Esophagus squamous epithelium (tissue), 4 donors: ENCODE data around the gene SLC26A2.

Experiments
- CTCF ChIP-seq, 6 experiments: fragments of 450-650 bp in 4 of 6; fragments of 200-600 bp in 2 of 6; sonication (generic) in 2 of 6; IDR thresholded peaks; one replicate each; pipeline ENCODE4 v1.5.1; 2016 to 2019; ENCODE audit warnings: antibody characterized with exemption in 6 of 6, mild to moderate bottlenecking in 4 of 6, moderate library complexity in 4 of 6
- POLR2A ChIP-seq, 4 donors: fragments of 450-650 bp; IDR thresholded peaks; one replicate each; pipeline ENCODE4 v1.6.1; 2017; ENCODE audit warnings: antibody characterized with exemption in 4 of 4, mild to moderate bottlenecking in 4 of 4, moderate library complexity in 3 of 4

DNA sequence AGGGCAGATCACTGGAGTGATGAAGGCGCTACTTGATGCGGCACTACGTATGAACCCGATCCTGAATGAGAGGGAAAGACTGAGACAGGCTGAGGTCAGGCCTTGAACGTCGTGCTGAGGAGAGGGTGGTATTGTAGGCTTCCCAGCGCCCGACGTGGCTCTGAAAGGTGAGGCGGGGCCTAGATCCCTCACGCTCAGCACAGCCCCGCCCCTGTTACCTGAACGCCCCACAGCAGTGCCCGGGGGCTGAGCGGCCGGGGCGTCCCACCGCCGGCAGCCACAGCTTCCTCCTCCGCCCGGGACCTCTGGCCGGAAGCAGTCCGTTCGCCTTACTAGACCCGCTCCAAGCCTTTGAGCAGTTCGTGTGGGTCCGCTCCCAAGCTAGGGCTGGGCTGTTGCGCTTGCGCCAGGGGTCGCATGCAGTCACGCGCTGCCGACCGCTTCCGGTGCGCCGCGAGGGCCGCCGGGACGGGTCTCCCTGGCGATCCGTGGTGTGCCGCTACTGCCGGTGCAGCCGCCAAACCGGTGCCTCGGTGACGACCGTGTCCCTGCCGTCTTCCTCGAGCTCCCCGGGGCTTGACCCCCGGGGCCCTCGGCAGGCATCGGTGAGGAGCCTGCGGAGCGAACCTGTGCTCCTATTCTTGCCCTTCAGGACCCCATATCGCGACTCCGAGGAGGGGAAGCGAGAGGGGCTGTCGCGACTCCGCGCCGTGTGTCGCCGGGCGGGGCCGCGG, 39.9 kb downstream of the SLC26A2 start, which contains the start of the genes HMGXB3 and TIGD6:
- TF ChIP-seq CTCF (IDR thresholded peaks at IDR 0.05) (peak in 1 of 6 experiments; percentile 7), POLR2A (IDR thresholded peaks at IDR 0.05) (peak in 3 of 4 donors; percentile 73 to 78 (median 76))
